ENCODE data around the gene RFX8. TPM values are rescaled to one million over a fixed set of nuclear protein-coding genes. Genes with fewer than 3 reads are reported as not detected.

Gene RFX8
- total and polyA plus RNA-seq, 7 donors = 0.12 to 0.83 TPM; not detected in 5

GRCh38 chr2:101432411-101433181 is 42.3 kb downstream of the RFX8 start:
- H3K4me3 ChIP-seq = no peak overlapping the region
- peaks cover 0 to 10% (median 3%) of the 10 kb centered on the region in 4 donors for H3K4me1 ChIP-seq
- TF ChIP-seq POLR2A (IDR thresholded peaks at IDR 0.05) (no peak), POLR2AphosphoS5 (IDR thresholded peaks at IDR 0.05) (no peak), EP300 (IDR thresholded peaks at IDR 0.05) (no peak)
- no peaks in the 10 kb centered on the region for H3K27me3 ChIP-seq
- H3K27ac ChIP-seq = no peak overlapping the region
- no peaks in the 10 kb centered on the region for H3K36me3 ChIP-seq
- H3K9me3 ChIP-seq = no peaks in the 10 kb centered on the region
- intact Hi-C loops (cut with DNase I) = no loop called here
- no peak for DNase-seq
- 87 to 90% methylated on average over 20 of the region's 20 CpGs for WGBS, 2 donors

- H3K36me3 ChIP-seq = no peaks in the 10 kb centered on the region
- TF ChIP-seq CTCF (IDR thresholded peaks at IDR 0.05) = no peak
- no peak for TF ChIP-seq POLR2AphosphoS5 (IDR thresholded peaks at IDR 0.05)
- TF ChIP-seq POLR2A (IDR thresholded peaks at IDR 0.05) = no peak
- no peak for TF ChIP-seq EP300 (IDR thresholded peaks at IDR 0.05)
- intact Hi-C loops (cut with DNase I) = no loop called here
These were observed 43.4 kb downstream of the RFX8 start for GRCh38 chr2:101431486-101431885.

GRCh38 chr2:101430156-101430555 is 44.8 kb downstream of the RFX8 start:
- TF ChIP-seq CTCF (IDR thresholded peaks at IDR 0.05) = no peak
- TF ChIP-seq POLR2A (IDR thresholded peaks at IDR 0.05) = no peak
- no peak for TF ChIP-seq EP300 (IDR thresholded peaks at IDR 0.05)
- no peak for TF ChIP-seq POLR2AphosphoS5 (IDR thresholded peaks at IDR 0.05)
- 94 to 95% methylated on average over 2 of the region's 2 CpGs for WGBS, 2 donors
- intact Hi-C loops (cut with DNase I) = no loop called here
- H3K36me3 ChIP-seq = no peaks in the 10 kb centered on the region
- H3K4me3 ChIP-seq = no peak overlapping the region
- H3K9me3 ChIP-seq = no peaks in the 10 kb centered on the region
- no peak overlapping the region for H3K27ac ChIP-seq
- peaks cover 0 to 6% (median 2%) of the 10 kb centered on the region in 4 donors for H3K4me1 ChIP-seq
- no peaks in the 10 kb centered on the region for H3K27me3 ChIP-seq
- DNase-seq = no peak

More at GRCh38 chr2:101431486-101431885, 43.4 kb downstream of the RFX8 start:
- Histone ChIP-seq H3K27ac (no peak overlapping the region), H3K4me3 (no peak overlapping the region), H3K9me3 (no peaks in the 10 kb centered on the region), H3K4me1 (peaks cover 0 to 10% (median 3%) of the 10 kb centered on the region in 4 donors), H3K27me3 (no peaks in the 10 kb centered on the region)
- WGBS, 2 donors = 88 to 91% methylated on average over 4 of the region's 4 CpGs
- no peak for DNase-seq

GRCh38 chr2:101429453-101429852 is 45.5 kb downstream of the RFX8 start:
- Histone ChIP-seq H3K9me3 (no peaks in the 10 kb centered on the region), H3K27me3 (no peaks in the 10 kb centered on the region), H3K27ac (no peak overlapping the region), H3K4me1 (no peaks in the 10 kb centered on the region), H3K4me3 (no peak overlapping the region), H3K36me3 (no peaks in the 10 kb centered on the region)
- TF ChIP-seq POLR2AphosphoS5 (IDR thresholded peaks at IDR 0.05) (no peak), EP300 (IDR thresholded peaks at IDR 0.05) (no peak), POLR2A (IDR thresholded peaks at IDR 0.05) (no peak), CTCF (IDR thresholded peaks at IDR 0.05) (no peak)
- 94 to 96% methylated on average over 6 of the region's 6 CpGs for WGBS, 2 donors
- DNase-seq = no peak
- intact Hi-C loops (cut with DNase I) = no loop called here

- Histone ChIP-seq H3K4me3 (no peak overlapping the region), H3K4me1 (no peaks in the 10 kb centered on the region), H3K9me3 (no peaks in the 10 kb centered on the region), H3K27me3 (no peaks in the 10 kb centered on the region), H3K27ac (no peak overlapping the region), H3K36me3 (no peaks in the 10 kb centered on the region)
- DNase-seq = no peak
- WGBS, 2 donors = 81 to 83% methylated on average over 10 of the region's 10 CpGs
- no peak for TF ChIP-seq CTCF (IDR thresholded peaks at IDR 0.05)
- intact Hi-C loops (cut with DNase I) = no loop called here
These were observed 46.3 kb downstream of the RFX8 start for GRCh38 chr2:101428422-101429176.

Data from sigmoid colon (tissue), 7 donors.